HG02623 (cell line): Measurements from ENCODE around the gene PDE9A.

ENCODE experiments used
- ATAC-seq: cut with Tn5 transposase; IDR thresholded peaks from one replicate; pipeline ENCODE4 v1.9.1; 2021; ENCODE audit warnings: moderate library complexity; ENCODE audit not compliant: unreplicated experiment

The PDE9A gene

DNA sequence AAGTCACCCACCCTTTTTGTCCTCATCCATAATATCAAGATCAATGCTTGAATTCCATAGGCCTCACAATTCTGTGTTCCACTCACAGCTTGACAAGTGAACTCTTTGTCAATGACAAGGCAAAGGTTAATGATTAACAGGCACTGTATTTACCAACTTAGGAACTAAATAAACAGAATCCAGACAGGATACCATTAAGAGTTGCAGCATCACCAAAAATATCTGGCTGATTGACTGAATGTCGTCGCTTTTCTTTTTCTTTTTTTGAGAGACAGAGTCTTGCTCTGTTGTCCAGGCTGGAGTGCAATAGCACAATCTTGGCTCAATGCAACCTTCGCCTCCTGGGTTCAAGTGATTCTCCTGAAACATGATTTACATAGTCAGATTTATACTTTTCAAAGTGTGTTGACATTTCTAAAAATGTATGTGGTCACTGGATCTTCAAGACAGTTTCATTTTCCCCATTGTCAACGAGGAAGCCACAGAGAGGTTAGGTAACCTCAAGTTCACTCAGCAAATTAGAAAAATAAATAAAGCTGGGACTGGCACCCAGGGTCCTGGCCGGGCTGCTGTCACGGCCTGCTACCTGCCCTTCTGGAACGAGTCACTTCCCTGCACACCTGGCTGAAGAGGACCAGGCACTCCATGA lies 81.0 kb downstream of the PDE9A start:
- ATAC-seq: no peak

GRCh38 chr21:42735061-42735460 lies 81.6 kb downstream of the PDE9A start:
- ATAC-seq: no peak

GRCh38 chr21:42735944-42736343 lies 82.5 kb downstream of the PDE9A start:
- no peak for ATAC-seq

DNA sequence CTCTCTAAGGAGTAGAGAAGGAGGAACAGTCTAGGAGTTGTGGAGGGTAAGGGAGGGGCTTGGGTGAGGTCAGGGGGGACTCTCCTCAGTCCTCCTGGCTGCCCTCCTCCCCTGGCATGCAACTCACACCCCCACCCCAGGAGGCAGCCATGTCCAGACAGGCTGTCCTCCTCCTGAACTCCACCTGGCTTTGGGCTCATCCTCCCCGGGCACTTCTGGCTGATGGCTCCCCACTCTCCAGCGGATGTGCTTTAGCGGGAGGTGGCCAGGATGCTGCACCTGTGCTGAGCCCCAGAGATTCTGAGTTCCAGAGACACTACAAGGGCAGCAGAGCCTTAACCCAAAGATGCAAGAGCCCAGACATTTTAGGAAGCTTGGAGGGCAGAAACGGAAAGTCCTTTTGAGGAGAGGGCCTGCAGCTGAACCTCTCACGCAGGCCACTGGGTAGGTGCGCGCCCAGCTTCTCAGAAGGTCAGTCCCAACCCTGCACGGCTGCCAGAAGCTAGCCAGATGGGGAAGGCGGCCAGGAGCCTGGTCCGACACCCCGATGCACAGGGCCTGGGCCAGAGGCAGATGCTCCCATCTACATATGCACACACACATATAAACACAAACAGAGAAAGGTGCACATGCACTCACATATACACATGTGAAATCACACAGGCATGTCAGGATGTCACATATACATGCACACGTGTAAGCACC lies 83.4 kb downstream of the PDE9A start:
- ATAC-seq: no peak

DNA sequence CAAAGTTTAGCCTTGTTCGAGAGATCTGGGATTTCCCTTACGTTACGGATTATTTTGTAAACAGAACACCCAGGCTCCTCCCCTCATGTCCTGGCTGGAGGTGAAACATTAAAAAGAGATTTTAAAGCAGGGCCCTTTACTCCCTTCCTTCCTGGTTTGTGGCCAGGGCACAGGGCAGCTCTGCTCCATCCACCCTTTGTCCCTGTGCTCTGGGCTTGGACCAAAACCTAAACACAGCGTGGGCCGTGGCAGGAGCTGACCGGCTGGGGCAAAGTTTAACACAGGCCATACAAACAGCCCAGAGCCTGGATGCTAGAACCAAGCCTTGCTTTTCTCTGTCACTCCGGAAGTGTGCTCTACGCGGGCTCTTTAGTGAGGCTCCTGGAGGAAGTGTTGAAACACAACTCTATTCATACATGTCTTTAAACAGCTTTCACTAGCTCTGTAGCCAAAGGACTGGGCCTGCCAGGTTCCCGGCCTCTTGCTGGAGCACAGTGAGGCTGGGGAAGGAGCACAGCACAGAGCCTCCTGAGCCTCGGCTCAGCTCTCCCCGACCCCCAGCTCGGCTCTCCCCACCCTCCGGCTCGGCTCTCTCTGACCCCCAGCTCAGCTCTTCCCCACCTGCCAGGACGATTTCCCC lies 84.7 kb downstream of the PDE9A start:
- ATAC-seq: no peak

- no peak for ATAC-seq
These were observed 85.9 kb downstream of the PDE9A start for GRCh38 chr21:42739061-42739931.

DNA sequence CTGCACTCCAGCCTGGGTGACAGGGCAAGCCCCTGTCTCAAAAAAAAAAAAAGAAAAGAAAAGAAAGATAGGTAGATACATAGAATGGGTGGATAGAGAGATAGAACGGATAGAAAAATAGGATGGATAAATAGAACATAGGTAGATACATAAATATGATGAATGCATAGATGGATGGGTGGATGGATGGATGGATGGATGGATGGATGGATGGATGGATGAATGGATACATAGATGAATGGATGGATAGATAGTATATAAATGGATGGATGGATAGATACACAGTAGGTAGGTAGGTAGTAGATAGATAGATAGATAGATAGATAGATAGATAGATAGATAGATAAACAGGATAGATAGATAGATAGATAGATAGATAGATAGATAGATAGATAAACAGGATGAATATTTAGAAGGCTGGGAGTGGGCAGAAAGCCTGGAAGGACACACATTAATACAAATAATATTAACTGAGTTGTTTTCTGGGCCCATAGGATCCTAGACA lies 87.0 kb downstream of the PDE9A start:
- ATAC-seq: no peak

DNA sequence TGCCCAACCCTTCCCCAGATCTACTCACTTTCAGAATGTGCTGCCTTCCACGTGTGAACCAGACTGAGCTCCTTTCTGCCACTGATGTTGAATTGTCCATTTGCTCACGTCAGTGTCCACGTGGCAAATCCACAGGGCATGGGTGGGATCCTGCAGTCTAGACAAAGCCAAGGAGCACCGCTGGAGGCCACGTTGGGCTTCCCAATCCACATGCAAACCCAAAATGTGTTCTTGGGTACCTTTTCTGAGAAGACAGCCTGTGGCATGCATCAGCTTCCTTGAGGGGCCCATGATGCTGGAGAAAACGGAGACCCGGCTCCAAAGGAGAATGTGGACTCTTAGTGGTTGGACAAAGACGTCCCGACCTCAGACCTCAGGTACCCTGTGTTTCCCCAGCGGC lies 87.6 kb downstream of the PDE9A start:
- no peak for ATAC-seq

DNA sequence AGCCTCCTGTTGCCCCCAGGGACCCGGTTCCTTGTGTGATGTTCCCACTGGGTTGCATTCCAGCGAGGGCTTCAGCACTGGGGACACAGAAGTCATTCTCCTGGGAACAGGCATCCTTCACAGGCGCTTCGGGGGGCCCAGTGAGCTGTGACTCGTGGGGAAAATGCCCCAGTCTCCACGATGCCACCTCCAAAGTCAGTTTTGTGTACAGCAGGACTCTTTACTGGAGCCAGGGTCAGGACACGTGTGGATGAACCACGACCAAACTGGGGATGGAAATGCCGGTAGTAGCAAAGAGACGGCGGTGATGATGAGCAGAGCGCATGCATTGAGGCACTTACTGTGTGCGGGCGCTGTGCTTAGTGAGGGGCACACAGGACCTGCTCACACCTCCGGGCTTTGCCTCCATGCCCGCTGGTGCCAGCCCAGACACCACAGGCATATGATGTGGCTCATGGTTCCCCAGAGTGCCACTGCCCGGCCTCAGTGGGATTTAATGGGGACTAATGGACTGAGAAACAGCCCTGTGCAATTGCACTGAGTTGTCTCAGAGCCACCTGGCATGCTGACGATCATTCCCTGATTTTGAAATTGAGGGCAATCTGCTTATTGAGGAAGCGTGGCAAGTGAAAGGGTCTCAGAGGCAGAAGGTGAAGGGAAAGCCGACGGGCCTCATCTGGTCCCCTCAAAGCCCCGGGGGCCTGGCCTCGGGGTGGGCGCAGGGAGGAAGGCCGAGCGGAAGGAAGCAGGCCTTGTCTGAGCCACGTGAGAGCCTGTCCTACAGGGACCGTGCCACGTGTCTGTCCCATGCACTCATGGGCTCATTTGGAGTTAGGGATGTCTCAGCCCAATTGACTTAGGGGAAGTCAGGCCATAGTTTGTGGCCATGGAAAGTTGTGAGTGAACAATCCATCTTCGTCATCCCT lies 91.4 kb downstream of the PDE9A start:
- ATAC-seq: no peak

DNA sequence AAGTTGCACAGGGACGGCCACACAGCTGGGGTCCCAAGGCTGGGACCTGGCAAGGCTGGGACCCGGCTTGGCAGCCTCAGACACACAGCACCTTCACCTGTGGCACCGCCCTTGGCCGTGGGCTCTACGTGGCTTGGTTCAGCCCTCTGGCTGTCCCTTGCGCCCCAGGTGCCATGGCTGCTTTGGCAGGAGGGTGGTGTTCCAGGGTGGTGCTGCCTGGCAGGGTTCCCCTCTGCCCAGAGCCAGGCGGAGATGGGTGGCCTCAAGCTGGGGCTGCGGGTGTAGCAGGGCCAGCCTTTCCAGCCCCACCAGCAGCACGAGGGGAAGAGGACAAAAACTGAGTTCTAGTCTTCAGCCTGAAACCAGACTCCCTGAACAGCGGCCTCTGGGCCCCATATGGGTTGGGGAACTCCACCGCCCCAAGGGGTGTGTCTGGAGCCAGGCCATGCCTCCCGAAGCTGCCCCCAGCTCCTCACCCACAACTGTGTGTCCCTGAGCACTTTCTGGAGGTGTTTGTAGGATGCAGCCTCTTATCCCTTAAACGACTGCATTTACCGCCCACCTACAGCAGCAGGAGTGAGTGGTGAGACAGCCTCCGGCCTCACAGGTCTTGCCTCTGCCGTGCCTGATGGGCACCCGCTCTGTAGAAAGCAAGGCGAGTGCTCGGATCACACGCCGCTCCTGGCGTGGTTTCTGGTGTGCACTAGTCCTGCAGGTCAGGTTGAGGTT lies 92.3 kb downstream of the PDE9A start:
- no peak for ATAC-seq

DNA sequence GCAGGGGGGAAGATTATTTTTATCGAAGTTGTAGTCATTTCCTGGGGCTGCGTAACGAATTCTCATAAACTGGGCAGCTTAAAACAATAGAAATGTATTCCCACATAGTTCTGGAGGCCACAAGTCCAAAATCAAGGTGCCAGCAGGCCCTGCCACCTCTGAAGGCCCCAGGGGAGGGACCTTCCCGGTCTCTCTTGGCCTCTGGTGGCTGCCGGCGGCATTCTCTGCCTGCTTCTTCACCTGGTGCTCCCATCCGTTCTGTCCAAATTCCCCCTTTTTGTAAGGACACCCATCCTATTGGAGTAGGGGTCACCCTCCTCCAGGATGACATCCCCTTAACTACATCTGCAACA lies 92.8 kb downstream of the PDE9A start:
- ATAC-seq: no peak

DNA sequence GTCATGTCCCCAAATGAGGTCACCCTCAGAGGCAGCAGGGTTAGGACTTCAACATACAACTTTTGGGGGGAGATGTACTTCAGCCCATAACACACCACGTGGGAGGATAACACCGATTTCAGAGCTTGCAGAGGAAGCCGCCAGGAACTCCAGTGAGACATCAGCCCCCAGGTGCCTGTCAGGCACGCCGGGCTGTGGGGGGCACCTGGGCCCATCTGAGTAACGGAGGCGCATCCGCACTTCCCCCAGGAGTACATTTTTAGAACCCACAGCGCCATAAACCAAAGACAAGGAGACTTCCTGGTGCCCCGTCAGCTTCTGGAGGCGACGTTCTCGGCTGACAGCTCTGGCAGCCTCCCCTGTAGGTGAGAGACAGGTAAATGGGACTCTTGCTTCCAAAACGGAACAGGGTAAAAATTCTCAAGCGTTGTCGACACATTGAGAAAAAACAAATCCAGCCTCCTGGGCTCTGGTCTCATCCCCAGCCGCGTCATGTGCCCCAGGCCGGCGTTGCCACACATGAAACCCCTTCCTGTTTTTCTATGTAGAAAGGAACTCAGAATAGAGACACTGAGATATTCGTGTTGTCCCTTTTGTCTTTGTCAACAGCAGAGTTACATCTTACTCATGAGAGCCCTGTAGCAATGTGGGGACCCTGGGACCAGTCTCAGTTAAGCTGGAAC lies 93.3 kb downstream of the PDE9A start:
- ATAC-seq: no peak

- no peak for ATAC-seq
These were observed 93.9 kb downstream of the PDE9A start for GRCh38 chr21:42747276-42747701.

GRCh38 chr21:42747746-42748351 lies 94.4 kb downstream of the PDE9A start:
- no peak for ATAC-seq

GRCh38 chr21:42748620-42749176 lies 95.3 kb downstream of the PDE9A start:
- ATAC-seq: no peak

GRCh38 chr21:42750737-42751530 lies 97.5 kb downstream of the PDE9A start:
- ATAC-seq: no peak

DNA sequence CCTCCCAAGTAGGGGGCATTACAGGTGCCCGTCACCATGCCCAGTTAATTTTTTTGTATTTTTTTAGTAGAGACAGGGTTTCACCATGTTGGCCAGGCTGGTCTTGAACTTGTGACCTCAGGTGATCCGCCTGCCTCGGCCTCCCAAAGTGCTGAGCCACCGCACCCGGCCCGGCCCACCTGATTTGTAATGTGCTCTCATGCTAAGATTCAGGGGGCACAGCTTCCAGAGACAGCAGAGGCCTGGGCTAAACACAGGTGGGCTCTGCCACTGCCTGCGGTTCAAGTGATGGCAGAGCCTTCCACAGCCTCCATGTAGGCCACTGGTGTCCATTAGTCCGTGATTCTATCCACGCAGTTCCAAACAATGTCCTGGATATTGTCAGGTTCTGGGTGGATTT lies 98.4 kb downstream of the PDE9A start:
- no peak for ATAC-seq
